ENCODE measurements around the gene FARSA.
"Not testable (repeated sequence)": the region's sequence is repeated elsewhere in the genome, so short reads cannot be mapped to it uniquely, and the experiment has no call there.

FARSA gene

GRCh38 chr19:12937093-12937926 is 3.8 kb upstream of the FARSA start:
- DNase-seq = no peak

- DNase-seq = no peak
Measured at GRCh38 chr19:12936582-12936981, 3.1 kb upstream of the FARSA start.

GRCh38 chr19:12935071-12935470 is 1.6 kb upstream of the FARSA start:
- no peak for DNase-seq

GRCh38 chr19:12932392-12933286 is 872 bp downstream of the FARSA start:
- DNase-seq = no peak

GRCh38 chr19:12930002-12930645 is 3.4 kb downstream of the FARSA start:
- no peak for DNase-seq

- no peak for DNase-seq
Measured at GRCh38 chr19:12924621-12925310, 8.7 kb downstream of the FARSA start.

- DNase-seq = no peak
Measured at GRCh38 chr19:12922959-12923358, 10.6 kb downstream of the FARSA start.

GRCh38 chr19:12921047-12921446 is 12.5 kb downstream of the FARSA start:
- DNase-seq = no peak

GRCh38 chr19:12918253-12918652 is 15.3 kb downstream of the FARSA start:
- DNase-seq = no peak

GRCh38 chr19:12915860-12916259 is 17.7 kb downstream of the FARSA start:
- DNase-seq = not testable (repeated sequence)

- peak; percentile 32 for DNase-seq
Measured at GRCh38 chr19:12913851-12914690, 19.4 kb downstream of the FARSA start.

- peak; percentile 64 for DNase-seq
Measured at GRCh38 chr19:12913011-12913561, 20.4 kb downstream of the FARSA start.

- no peak for DNase-seq
Measured at GRCh38 chr19:12912571-12912970, 20.9 kb downstream of the FARSA start.

- DNase-seq = no peak
Measured at GRCh38 chr19:12907166-12907565, 26.3 kb downstream of the FARSA start.

GRCh38 chr19:12899891-12900518 is 33.5 kb downstream of the FARSA start:
- DNase-seq = no peak

GRCh38 chr19:12896460-12896859 is 37.1 kb downstream of the FARSA start:
- DNase-seq = no peak

GRCh38 chr19:12893582-12893981 is 39.9 kb downstream of the FARSA start:
- no peak for DNase-seq

GRCh38 chr19:12891553-12892021 is 41.9 kb downstream of the FARSA start:
- no peak for DNase-seq

- peak; percentile 99 for DNase-seq
Measured at GRCh38 chr19:12890787-12891552, 42.5 kb downstream of the FARSA start, which contains the start of gene GCDH. GCDH (plus strand) TSS chr19:12891160; CDS start chr19:12891305, 145 bp downstream.

GRCh38 chr19:12890299-12890786 is 43.2 kb downstream of the FARSA start:
- DNase-seq = not testable (repeated sequence)

Measured in fibroblast of upper back skin (primary cell).